ENCODE measurements around the gene CRP.
"Not testable (repeated sequence)": the region's sequence is repeated elsewhere in the genome, so short reads cannot be mapped to it uniquely, and the experiment has no call there.

Gene CRP

GRCh38 chr1:159737238-159737916, 23.0 kb upstream of the CRP start:
- no peaks in the 10 kb centered on the region for H3K9me3 ChIP-seq (ENCODE audit: control insufficient read depth, low read depth, low read length)
- no peak overlapping the region for H3K4me3 ChIP-seq (ENCODE audit: low read length)
- no peak overlapping the region for H3K27ac ChIP-seq (ENCODE audit: low read length)
- H3K27me3 ChIP-seq (ENCODE audit: control insufficient read depth, insufficient read depth, low read length): no peaks in the 10 kb centered on the region
- no peaks in the 10 kb centered on the region for H3K4me1 ChIP-seq (ENCODE audit: control insufficient read depth, low read depth, low read length)
- no peaks in the 10 kb centered on the region for H3K36me3 ChIP-seq (ENCODE audit: control insufficient read depth, low read depth, low read length)
- no peak overlapping the region for H3K9ac ChIP-seq (ENCODE audit: low read length)

DNA sequence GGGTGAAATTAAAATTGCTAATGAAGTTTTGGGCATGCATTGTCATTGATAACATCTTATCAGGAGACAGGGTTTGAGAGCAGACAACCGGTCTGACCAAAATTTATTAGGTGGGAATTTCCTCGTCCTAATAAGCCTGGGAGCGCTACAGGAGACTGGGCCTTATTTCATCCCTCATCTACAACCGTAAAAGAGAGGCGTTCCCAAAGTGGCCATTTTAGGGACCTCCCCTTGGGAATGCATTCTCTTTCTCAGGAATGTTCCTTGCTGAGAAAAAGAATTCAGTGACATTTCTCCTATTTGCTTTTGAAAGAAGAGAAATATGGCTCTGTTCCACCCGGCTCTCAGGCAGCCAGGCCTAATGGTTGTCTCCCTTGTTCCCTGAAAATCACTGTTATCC, 8.8 kb upstream of the CRP start:
- H3K36me3 ChIP-seq (ENCODE audit: control insufficient read depth, low read depth, low read length): not testable (repeated sequence)

GRCh38 chr1:159719990-159720389, 5.6 kb upstream of the CRP start:
- H3K9ac ChIP-seq (ENCODE audit: low read length): no peak overlapping the region
- H3K4me1 ChIP-seq (ENCODE audit: control insufficient read depth, low read depth, low read length): no peaks in the 10 kb centered on the region
- no peaks in the 10 kb centered on the region for H3K27me3 ChIP-seq (ENCODE audit: control insufficient read depth, insufficient read depth, low read length)
- H3K36me3 ChIP-seq (ENCODE audit: control insufficient read depth, low read depth, low read length): no peaks in the 10 kb centered on the region
- H3K9me3 ChIP-seq (ENCODE audit: control insufficient read depth, low read depth, low read length): peaks cover 8% of the 10 kb centered on the region
- H3K4me3 ChIP-seq (ENCODE audit: low read length): no peak overlapping the region
- no peak overlapping the region for H3K27ac ChIP-seq (ENCODE audit: low read length)

More for the DNA sequence above, 8.8 kb upstream of the CRP start:
- not testable (repeated sequence) for H3K9ac ChIP-seq (ENCODE audit: low read length); H3K27ac ChIP-seq (ENCODE audit: low read length); H3K27me3 ChIP-seq (ENCODE audit: control insufficient read depth, insufficient read depth, low read length); H3K4me3 ChIP-seq (ENCODE audit: low read length); H3K4me1 ChIP-seq (ENCODE audit: control insufficient read depth, low read depth, low read length)
- peaks cover 13% of the 10 kb centered on the region for H3K9me3 ChIP-seq (ENCODE audit: control insufficient read depth, low read depth, low read length)

GRCh38 chr1:159715855-159716254, 1.5 kb upstream of the CRP start:
- no peak overlapping the region for H3K27ac ChIP-seq (ENCODE audit: low read length)
- H3K4me1 ChIP-seq (ENCODE audit: control insufficient read depth, low read depth, low read length): no peaks in the 10 kb centered on the region
- H3K9ac ChIP-seq (ENCODE audit: low read length): no peak overlapping the region
- H3K27me3 ChIP-seq (ENCODE audit: control insufficient read depth, insufficient read depth, low read length): no peaks in the 10 kb centered on the region
- H3K36me3 ChIP-seq (ENCODE audit: control insufficient read depth, low read depth, low read length): no peaks in the 10 kb centered on the region
- no peaks in the 10 kb centered on the region for H3K9me3 ChIP-seq (ENCODE audit: control insufficient read depth, low read depth, low read length)
- no peak overlapping the region for H3K4me3 ChIP-seq (ENCODE audit: low read length)

GRCh38 chr1:159712080-159712479, 2.3 kb downstream of the CRP start:
- H3K4me3 ChIP-seq (ENCODE audit: low read length): no peak overlapping the region
- H3K9me3 ChIP-seq (ENCODE audit: control insufficient read depth, low read depth, low read length): no peaks in the 10 kb centered on the region
- no peaks in the 10 kb centered on the region for H3K27me3 ChIP-seq (ENCODE audit: control insufficient read depth, insufficient read depth, low read length)
- no peak overlapping the region for H3K9ac ChIP-seq (ENCODE audit: low read length)
- H3K4me1 ChIP-seq (ENCODE audit: control insufficient read depth, low read depth, low read length): no peaks in the 10 kb centered on the region
- no peaks in the 10 kb centered on the region for H3K36me3 ChIP-seq (ENCODE audit: control insufficient read depth, low read depth, low read length)
- no peak overlapping the region for H3K27ac ChIP-seq (ENCODE audit: low read length)

- Histone ChIP-seq H3K36me3 (ENCODE audit: control insufficient read depth, low read depth, low read length) (no peaks in the 10 kb centered on the region), H3K9ac (ENCODE audit: low read length) (no peak overlapping the region), H3K27me3 (ENCODE audit: control insufficient read depth, insufficient read depth, low read length) (no peaks in the 10 kb centered on the region), H3K9me3 (ENCODE audit: control insufficient read depth, low read depth, low read length) (no peaks in the 10 kb centered on the region), H3K27ac (ENCODE audit: low read length) (no peak overlapping the region), H3K4me3 (ENCODE audit: low read length) (no peak overlapping the region), H3K4me1 (ENCODE audit: control insufficient read depth, low read depth, low read length) (no peaks in the 10 kb centered on the region)
These were observed 6.7 kb downstream of the CRP start for GRCh38 chr1:159707472-159708260.

DNA sequence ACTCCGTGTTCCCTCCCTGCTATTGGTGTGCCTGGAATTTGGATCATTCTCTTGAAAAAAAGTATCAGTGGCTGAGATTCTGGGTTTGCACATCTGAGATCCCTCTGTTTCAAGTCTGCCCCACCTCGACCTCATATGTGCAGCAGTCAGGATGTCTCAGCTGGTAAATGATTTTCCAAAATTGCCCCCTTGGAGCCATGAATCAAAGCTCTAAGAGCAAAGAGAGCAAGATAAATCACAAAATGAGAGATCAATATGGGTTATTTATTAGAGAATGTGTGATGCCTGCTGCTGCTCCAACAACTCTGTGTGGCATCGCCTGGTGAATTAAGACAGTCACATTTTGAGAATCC, 8.5 kb downstream of the CRP start:
- H3K4me1 ChIP-seq (ENCODE audit: control insufficient read depth, low read depth, low read length): no peaks in the 10 kb centered on the region
- no peak overlapping the region for H3K4me3 ChIP-seq (ENCODE audit: low read length)
- H3K27me3 ChIP-seq (ENCODE audit: control insufficient read depth, insufficient read depth, low read length): no peaks in the 10 kb centered on the region
- H3K36me3 ChIP-seq (ENCODE audit: control insufficient read depth, low read depth, low read length): no peaks in the 10 kb centered on the region
- no peak overlapping the region for H3K27ac ChIP-seq (ENCODE audit: low read length)
- H3K9ac ChIP-seq (ENCODE audit: low read length): no peak overlapping the region
- no peaks in the 10 kb centered on the region for H3K9me3 ChIP-seq (ENCODE audit: control insufficient read depth, low read depth, low read length)

DNA sequence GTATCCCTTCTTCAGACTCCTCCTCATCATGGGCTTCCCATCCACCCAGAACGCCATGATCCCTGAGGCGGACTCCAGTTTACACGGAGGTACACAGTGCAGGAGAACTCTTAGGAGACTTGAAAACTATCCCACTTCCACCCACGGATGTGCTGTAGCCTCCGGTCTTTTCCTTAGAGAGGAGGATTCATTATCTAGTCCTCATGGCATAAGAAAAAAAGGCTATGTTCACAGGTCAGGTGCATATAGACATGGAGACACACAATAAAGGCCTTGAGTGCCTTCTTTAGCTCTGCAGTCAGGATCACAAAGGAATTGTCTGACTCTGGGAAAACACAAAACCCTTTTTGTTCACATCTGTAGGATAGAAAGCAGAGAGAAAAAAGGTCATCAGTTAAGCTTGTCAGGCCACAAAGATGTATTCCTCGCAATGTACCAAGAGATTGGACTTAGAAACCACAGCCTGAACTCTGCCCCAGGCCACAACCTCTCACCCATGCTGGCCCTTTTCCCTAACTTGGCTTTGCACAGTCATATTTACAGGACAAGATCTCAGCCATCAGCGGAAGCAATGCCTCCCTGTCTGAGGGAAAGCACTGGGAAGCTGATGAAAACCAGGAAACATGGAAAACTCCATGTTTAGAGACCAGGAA, 9.0 kb downstream of the CRP start:
- H3K27me3 ChIP-seq (ENCODE audit: control insufficient read depth, insufficient read depth, low read length): no peaks in the 10 kb centered on the region
- no peaks in the 10 kb centered on the region for H3K9me3 ChIP-seq (ENCODE audit: control insufficient read depth, low read depth, low read length)

DNA sequence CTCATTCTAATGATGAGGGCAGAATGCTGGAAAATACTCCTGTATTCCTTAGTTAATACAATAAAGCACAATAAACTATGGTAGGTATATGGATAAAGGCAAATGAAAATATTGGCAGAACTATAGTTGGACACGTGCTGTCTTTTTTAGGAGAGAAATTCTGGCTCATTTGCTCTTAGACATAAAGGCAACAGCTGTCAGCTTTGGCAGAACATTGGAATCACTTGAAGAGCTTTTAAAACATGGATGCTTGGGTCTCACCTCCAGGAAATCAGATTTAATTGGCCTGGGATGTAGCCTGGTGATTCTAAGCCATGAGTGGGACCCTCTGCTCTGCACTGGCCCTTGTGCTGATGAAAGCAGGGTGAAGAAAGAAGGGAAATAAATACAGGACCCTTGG, 9.9 kb downstream of the CRP start:
- H3K4me3 ChIP-seq (ENCODE audit: low read length): no peak overlapping the region
- no peaks in the 10 kb centered on the region for H3K27me3 ChIP-seq (ENCODE audit: control insufficient read depth, insufficient read depth, low read length)
- no peaks in the 10 kb centered on the region for H3K9me3 ChIP-seq (ENCODE audit: control insufficient read depth, low read depth, low read length)
- H3K27ac ChIP-seq (ENCODE audit: low read length): no peak overlapping the region
- no peaks in the 10 kb centered on the region for H3K4me1 ChIP-seq (ENCODE audit: control insufficient read depth, low read depth, low read length)
- no peak overlapping the region for H3K9ac ChIP-seq (ENCODE audit: low read length)
- H3K36me3 ChIP-seq (ENCODE audit: control insufficient read depth, low read depth, low read length): no peaks in the 10 kb centered on the region

More for the DNA sequence above, 9.0 kb downstream of the CRP start:
- Histone ChIP-seq H3K36me3 (ENCODE audit: control insufficient read depth, low read depth, low read length) (no peaks in the 10 kb centered on the region), H3K4me1 (ENCODE audit: control insufficient read depth, low read depth, low read length) (no peaks in the 10 kb centered on the region), H3K27ac (ENCODE audit: low read length) (no peak overlapping the region), H3K4me3 (ENCODE audit: low read length) (no peak overlapping the region), H3K9ac (ENCODE audit: low read length) (no peak overlapping the region)

GRCh38 chr1:159700312-159700711, 14.1 kb downstream of the CRP start:
- H3K9ac ChIP-seq (ENCODE audit: low read length): no peak overlapping the region
- no peak overlapping the region for H3K27ac ChIP-seq (ENCODE audit: low read length)
- H3K27me3 ChIP-seq (ENCODE audit: control insufficient read depth, insufficient read depth, low read length): no peaks in the 10 kb centered on the region
- no peaks in the 10 kb centered on the region for H3K4me1 ChIP-seq (ENCODE audit: control insufficient read depth, low read depth, low read length)
- no peaks in the 10 kb centered on the region for H3K36me3 ChIP-seq (ENCODE audit: control insufficient read depth, low read depth, low read length)
- H3K9me3 ChIP-seq (ENCODE audit: control insufficient read depth, low read depth, low read length): no peaks in the 10 kb centered on the region
- no peak overlapping the region for H3K4me3 ChIP-seq (ENCODE audit: low read length)

DNA sequence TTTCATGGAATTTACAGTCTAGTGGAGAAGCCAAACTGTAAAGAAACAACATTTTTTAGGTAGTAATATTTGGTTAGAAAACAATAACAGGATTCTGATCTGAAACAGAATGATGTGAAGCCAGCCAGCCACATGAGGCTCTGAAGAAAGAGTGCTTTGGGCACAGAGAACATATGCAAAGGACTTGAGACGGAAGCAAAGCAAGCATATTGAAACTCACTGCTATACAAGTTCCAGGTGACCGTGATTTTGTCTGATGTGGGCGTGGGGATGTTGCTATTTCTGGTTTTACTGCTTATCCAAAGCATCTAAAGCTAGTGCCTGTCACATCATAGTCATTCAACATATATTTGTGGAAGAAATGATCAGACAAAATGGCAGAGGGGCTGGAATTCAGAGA, 14.7 kb downstream of the CRP start:
- Histone ChIP-seq H3K4me1 (ENCODE audit: control insufficient read depth, low read depth, low read length) (no peaks in the 10 kb centered on the region), H3K27me3 (ENCODE audit: control insufficient read depth, insufficient read depth, low read length) (no peaks in the 10 kb centered on the region), H3K4me3 (ENCODE audit: low read length) (no peak overlapping the region), H3K9ac (ENCODE audit: low read length) (no peak overlapping the region), H3K27ac (ENCODE audit: low read length) (no peak overlapping the region), H3K9me3 (ENCODE audit: control insufficient read depth, low read depth, low read length) (no peaks in the 10 kb centered on the region), H3K36me3 (ENCODE audit: control insufficient read depth, low read depth, low read length) (no peaks in the 10 kb centered on the region)
